ENCODE results near the gene MSH3. TPM values are rescaled to one million over a fixed set of nuclear protein-coding genes. Genes with fewer than 3 reads are reported as not detected.
"Not testable (repeated sequence)": the region's sequence is repeated elsewhere in the genome, so short reads cannot be mapped to it uniquely, and the experiment has no call there.

The MSH3 gene
- total RNA-seq, 1 donor from 2014 or later: 20.2 TPM

DNA sequence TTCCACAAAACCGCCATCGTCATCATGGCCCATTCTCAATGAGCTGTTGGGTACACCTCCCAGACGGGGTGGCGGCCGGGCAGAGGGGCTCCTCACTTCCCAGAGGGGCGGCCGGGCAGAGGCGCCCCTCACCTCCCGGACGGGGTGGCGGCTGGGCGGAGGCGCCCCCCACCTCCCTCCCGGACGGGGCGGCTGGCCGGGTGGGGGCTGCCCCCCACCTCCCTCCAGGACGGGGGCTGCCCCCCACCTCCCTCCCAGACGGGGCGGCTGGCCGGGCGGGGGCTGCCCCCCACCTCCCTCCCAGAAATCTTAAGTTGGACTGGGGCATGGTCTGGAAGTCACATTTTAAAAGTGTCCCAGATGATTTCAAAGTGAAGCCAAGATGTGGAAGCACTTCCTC is 169.7 kb downstream of the MSH3 start:
- H3K36me3 Mint-ChIP-seq (ENCODE audit: low read depth): peaks cover 29% of the 10 kb centered on the region
- intact Hi-C loops (cut with micrococcal nuclease); H3K27me3 Mint-ChIP-seq (ENCODE audit: insufficient read depth); DNase-seq (ENCODE audit: low spot score); H3K4me1 Mint-ChIP-seq (ENCODE audit: low read depth); H3K4me3 Mint-ChIP-seq; H3K27ac Mint-ChIP-seq: not testable (repeated sequence)
- peaks cover 14% of the 10 kb centered on the region for H3K9me3 Mint-ChIP-seq

DNA sequence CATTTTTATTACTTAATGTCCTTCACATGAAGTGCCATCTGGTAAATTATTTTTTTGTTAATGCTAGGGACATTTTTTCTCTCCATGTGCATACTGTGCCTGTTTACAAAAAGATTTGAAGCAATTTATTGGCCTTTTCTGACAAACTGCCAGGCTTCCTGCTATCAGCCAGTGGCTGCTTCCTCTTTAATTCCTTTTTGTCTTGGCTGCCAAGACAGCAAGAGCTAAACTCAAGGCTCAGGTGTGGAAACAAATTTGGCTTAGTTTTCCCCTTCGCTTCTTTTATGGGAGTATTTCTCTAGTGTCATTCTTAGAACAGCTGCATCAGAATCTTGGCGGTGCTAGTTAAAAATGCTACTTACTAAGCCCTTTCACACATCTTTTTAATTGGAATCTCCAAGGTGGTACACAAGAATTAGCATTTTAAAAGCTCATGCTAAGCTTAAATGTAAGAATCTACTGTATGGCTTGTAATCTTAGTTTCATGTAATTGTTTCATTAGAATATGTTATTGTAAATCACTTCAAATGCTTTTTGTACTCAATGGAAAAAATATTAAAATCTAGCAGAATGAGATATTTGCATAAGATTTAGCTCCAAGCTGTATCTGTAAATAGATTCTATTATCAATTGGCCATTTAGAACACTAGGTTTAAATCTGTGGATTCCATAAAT is 171.5 kb downstream of the MSH3 start:
- Mint-ChIP-seq H3K27ac (no peak overlapping the region), H3K4me1 (ENCODE audit: low read depth) (no peaks in the 10 kb centered on the region), H3K9me3 (peaks cover 20% of the 10 kb centered on the region), H3K27me3 (ENCODE audit: insufficient read depth) (no peaks in the 10 kb centered on the region), H3K4me3 (no peak overlapping the region), H3K36me3 (ENCODE audit: low read depth) (peaks cover 37% of the 10 kb centered on the region)
- DNase-seq (ENCODE audit: low spot score): no peak
- intact Hi-C loops (cut with micrococcal nuclease): no loop called here

DNA sequence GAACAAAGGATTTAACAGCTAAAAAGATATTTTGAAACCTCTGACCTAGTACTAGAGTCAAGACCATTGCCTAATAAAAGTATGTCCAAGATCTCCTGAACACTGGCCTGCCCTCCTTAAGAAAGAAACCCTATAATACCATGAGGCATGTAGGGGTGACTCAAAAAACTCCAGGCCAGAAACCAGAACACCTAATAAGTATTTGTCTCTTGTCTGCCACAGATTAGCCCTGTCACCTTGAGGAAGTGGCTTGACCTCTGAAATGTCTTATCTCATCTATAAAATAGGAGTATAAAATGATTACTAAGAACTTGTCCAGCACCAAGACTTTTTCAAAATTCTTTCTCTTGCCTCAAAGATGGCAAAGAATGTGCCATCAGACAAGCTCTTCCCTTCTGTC is 180.3 kb downstream of the MSH3 start:
- peaks cover under 1% of the 10 kb centered on the region for H3K9me3 Mint-ChIP-seq
- no peak overlapping the region for H3K27ac Mint-ChIP-seq
- peaks cover 15% of the 10 kb centered on the region for H3K36me3 Mint-ChIP-seq (ENCODE audit: low read depth)
- no peak for DNase-seq (ENCODE audit: low spot score)
- H3K27me3 Mint-ChIP-seq (ENCODE audit: insufficient read depth): no peaks in the 10 kb centered on the region
- no peak overlapping the region for H3K4me3 Mint-ChIP-seq
- peaks cover 28% of the 10 kb centered on the region for H3K4me1 Mint-ChIP-seq (ENCODE audit: low read depth)
- intact Hi-C loops (cut with micrococcal nuclease): no loop called here

DNA sequence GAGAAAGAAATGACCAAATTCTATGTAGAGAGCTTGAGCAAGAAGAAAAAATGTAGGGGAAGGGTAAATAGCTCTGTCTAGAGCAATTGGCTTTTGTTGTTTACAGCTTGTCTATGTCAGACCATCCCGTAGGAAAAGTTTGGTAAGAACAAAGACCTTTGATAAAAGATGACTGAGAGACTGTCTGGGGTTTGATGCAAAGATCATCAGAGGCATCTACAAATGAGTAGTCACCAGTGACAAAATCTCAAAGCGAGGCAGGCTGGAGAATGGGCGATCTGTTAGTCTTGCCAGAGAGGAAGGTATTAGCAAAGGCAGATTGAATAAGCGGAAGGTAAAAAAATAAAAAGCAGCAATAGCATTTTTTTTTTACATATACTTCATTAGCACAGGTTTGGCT is 180.7 kb downstream of the MSH3 start:
- Mint-ChIP-seq H3K9me3 (no peaks in the 10 kb centered on the region), H3K27me3 (ENCODE audit: insufficient read depth) (no peaks in the 10 kb centered on the region), H3K27ac (no peak overlapping the region), H3K4me3 (no peak overlapping the region), H3K4me1 (ENCODE audit: low read depth) (peaks cover 28% of the 10 kb centered on the region), H3K36me3 (ENCODE audit: low read depth) (peaks cover 15% of the 10 kb centered on the region)
- intact Hi-C loops (cut with micrococcal nuclease): no loop called here
- DNase-seq (ENCODE audit: low spot score): no peak

DNA sequence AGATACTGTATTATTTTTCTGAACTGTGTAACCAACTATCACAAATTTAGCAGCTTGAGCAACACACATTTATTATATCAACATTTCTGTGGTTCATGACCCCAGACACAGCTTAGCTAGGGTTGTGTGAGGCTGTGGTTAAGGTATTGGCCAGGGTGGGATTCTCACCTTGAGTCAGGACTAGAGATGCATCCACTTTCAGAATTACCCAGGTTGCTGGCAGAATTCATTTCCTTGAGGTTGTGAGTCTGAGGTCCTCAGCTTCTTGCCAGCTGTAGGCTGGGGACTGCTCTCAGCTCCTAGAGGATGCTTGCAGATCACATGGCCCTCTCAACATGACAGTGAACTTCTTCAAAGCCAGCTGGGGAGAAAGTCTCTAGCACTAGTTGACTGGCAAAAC is 183.2 kb downstream of the MSH3 start:
- H3K27ac Mint-ChIP-seq: no peak overlapping the region
- peaks cover 12% of the 10 kb centered on the region for H3K9me3 Mint-ChIP-seq
- no peak overlapping the region for H3K4me3 Mint-ChIP-seq
- peaks cover 35% of the 10 kb centered on the region for H3K4me1 Mint-ChIP-seq (ENCODE audit: low read depth)
- DNase-seq (ENCODE audit: low spot score): peak; percentile 27
- peaks cover 14% of the 10 kb centered on the region for H3K36me3 Mint-ChIP-seq (ENCODE audit: low read depth)
- H3K27me3 Mint-ChIP-seq (ENCODE audit: insufficient read depth): no peaks in the 10 kb centered on the region
- intact Hi-C loops (cut with micrococcal nuclease): loop anchor here (2.0 kb wide), 1 partner anchor 27 kb away; no protein-coding TSS in a partner anchor

DNA sequence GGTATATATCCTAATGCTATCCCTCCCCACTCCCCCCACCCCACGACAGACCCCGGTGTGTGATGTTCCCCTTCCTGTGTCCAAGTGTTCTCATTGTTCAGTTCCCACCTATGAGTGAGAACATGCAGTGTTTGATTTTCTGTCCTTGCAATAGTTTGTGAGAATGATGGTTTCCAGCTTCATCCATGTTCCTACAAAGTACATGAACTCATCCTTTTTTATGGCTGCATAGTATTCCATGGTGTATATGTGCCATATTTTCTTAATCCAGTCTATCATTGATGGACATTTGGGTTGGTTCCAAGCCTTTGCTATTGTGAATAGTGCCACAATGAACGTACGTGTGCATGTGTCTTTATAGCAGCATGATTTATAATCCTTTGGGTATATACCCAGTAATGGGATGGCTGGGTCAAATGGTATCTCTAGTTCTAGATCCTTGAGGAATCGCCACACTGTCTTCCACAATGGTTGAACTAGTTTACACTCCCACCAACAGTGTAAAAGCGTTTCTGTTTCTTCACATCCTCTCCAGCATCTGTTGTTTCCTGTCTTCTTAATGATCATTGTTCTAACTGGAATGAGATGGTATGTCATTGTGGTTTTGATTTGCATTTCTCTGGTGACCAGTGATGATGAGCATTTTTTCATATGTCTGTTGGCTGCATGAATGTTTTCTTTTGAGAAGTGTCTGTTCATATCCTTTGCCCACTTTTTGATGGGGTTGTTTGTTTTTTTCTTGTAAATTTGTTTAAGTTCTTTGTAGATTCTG is 186.8 kb downstream of the MSH3 start:
- intact Hi-C loops (cut with micrococcal nuclease); H3K27ac Mint-ChIP-seq; H3K27me3 Mint-ChIP-seq (ENCODE audit: insufficient read depth); DNase-seq (ENCODE audit: low spot score); H3K4me3 Mint-ChIP-seq: not testable (repeated sequence)
- peaks cover 29% of the 10 kb centered on the region for H3K4me1 Mint-ChIP-seq (ENCODE audit: low read depth)
- H3K36me3 Mint-ChIP-seq (ENCODE audit: low read depth): peaks cover 20% of the 10 kb centered on the region
- H3K9me3 Mint-ChIP-seq: peaks cover 19% of the 10 kb centered on the region

DNA sequence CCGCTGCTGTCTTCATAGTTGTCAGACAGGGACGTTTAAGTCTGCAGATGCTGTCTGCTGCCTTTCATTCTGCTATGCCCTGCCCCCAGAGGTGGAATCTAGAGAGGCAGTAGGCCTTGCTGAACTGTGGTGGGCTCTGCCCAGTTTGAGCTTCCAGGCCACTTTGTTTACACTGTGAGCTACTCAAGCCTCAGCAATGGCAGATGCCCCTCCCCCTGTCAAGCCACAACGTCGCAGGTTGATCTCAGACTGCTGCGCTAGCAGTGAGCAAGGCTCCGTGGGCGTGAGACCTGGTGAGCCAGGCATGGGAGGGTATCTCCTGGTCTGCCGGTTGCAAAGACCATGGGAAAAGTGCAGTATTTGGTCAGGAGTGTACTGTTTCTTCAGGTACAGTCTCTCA is 192.0 kb downstream of the MSH3 start:
- H3K36me3 Mint-ChIP-seq (ENCODE audit: low read depth): peaks cover 49% of the 10 kb centered on the region
- H3K9me3 Mint-ChIP-seq: peaks cover 49% of the 10 kb centered on the region

DNA sequence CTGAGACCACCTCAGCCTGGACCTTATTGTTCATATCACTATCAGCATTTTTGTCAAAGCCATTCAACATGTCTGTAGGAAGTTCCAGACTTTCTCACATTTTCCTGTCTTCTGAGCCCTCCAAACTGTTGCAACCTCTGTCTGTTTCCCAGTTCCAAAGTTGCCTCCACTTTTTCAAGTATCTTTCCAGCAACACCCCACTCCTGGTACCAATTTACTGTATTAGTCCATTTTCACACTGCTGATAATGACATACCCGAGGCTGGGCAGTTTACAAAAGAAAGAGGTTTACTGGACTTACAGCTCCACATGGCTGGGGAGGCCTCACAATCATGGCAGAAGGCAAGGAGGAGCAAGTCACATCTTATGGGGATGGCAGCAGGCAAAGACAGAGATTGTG is 195.7 kb downstream of the MSH3 start:
- H3K27me3 Mint-ChIP-seq (ENCODE audit: insufficient read depth); DNase-seq (ENCODE audit: low spot score); intact Hi-C loops (cut with micrococcal nuclease); H3K27ac Mint-ChIP-seq; H3K4me3 Mint-ChIP-seq: not testable (repeated sequence)
- H3K4me1 Mint-ChIP-seq (ENCODE audit: low read depth): peaks cover 12% of the 10 kb centered on the region
- peaks cover 50% of the 10 kb centered on the region for H3K36me3 Mint-ChIP-seq (ENCODE audit: low read depth)
- peaks cover 35% of the 10 kb centered on the region for H3K9me3 Mint-ChIP-seq

More for the DNA sequence above, 192.0 kb downstream of the MSH3 start:
- intact Hi-C loops (cut with micrococcal nuclease); DNase-seq (ENCODE audit: low spot score); H3K27me3 Mint-ChIP-seq (ENCODE audit: insufficient read depth); H3K27ac Mint-ChIP-seq; H3K4me3 Mint-ChIP-seq; H3K4me1 Mint-ChIP-seq (ENCODE audit: low read depth): not testable (repeated sequence)

DNA sequence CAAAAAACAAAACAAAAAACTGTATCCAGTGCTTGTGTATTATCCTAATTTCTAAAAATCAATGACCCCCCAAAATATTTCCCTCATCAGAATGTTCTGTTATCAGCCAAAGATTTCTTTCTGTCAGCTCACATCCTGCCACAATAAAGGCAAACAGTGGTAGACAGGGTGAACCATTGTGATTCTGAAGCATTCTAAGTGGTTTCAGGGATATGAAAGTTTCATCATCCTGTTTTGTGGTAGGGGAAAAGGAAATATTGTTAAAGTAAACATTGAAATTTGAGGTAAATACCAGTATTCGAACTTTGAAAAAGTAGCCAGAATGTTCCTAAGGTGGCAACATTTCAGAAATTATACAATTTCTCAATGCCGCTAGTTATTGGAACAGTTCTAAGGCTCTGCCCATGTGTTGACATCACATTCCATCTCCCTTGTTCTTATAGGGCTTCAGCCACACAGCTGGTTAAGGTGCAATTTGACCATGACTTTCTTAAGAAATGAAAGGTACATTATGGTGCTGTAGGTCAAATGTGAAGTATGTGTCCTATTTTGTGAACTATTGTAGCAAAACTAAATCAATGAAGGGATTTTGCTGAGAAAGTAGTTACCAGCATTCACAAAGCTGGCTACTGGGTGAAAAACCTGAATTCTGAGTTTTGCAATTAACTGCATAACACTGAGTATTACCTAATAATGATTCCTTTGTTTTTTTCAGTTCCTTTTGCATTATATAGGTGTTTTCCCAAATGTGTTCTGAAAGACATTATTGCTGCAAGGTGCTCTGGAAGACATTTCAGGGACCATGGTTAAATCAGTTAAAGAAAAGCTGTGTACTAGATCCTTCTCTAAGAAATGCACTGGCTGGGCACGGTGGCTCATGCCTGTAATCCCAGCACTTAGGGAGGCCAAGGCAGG is 198.1 kb downstream of the MSH3 start:
- Mint-ChIP-seq H3K27me3 (ENCODE audit: insufficient read depth) (no peaks in the 10 kb centered on the region), H3K36me3 (ENCODE audit: low read depth) (peaks cover 62% of the 10 kb centered on the region), H3K9me3 (peaks cover 43% of the 10 kb centered on the region), H3K4me3 (no peak overlapping the region), H3K4me1 (ENCODE audit: low read depth) (peaks cover 12% of the 10 kb centered on the region), H3K27ac (no peak overlapping the region)
- intact Hi-C loops (cut with micrococcal nuclease): no loop called here
- no peak for DNase-seq (ENCODE audit: low spot score)

DNA sequence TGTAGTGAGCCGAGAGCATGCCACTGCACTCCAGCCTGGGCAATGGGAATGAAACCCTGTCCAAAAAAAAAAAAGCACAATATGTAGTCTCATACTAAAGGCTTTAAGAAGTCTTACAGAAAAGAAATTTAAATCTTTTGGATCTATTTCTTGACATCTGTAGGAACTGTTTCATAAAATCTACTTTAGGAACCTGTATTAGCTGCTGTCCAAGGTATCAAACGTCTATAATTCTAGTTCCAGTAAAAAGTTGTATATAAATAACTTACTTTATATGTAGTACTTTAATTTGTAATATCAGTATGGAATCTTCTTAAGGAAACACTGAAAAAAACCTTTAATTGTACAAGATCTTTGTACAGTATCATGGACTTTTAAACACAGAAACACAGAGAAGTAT is 199.0 kb downstream of the MSH3 start:
- intact Hi-C loops (cut with micrococcal nuclease): no loop called here
- H3K4me1 Mint-ChIP-seq (ENCODE audit: low read depth): peaks cover 12% of the 10 kb centered on the region
- no peak for DNase-seq (ENCODE audit: low spot score)
- H3K9me3 Mint-ChIP-seq: peaks cover 43% of the 10 kb centered on the region
- peaks cover 60% of the 10 kb centered on the region for H3K36me3 Mint-ChIP-seq (ENCODE audit: low read depth)
- no peaks in the 10 kb centered on the region for H3K27me3 Mint-ChIP-seq (ENCODE audit: insufficient read depth)
- no peak overlapping the region for H3K4me3 Mint-ChIP-seq
- no peak overlapping the region for H3K27ac Mint-ChIP-seq

DNA sequence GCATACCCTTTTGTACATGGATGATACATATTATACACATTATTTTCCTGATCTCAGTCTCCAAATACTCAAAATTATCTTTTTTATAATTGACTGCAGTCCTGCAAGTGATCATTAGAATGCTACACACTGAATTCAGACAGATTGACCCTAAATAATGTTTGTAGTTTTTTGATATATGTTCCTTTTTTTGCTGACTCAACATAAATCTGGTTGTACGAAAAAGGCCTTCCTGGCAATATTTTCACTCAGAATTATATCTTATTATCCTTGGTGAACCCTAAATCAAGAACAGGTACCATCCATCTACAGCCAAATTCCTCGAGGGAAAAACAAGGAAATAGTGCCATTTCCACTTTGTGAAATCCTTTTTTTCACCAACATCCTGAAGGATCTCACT is 200.1 kb downstream of the MSH3 start:
- Mint-ChIP-seq H3K36me3 (ENCODE audit: low read depth) (peaks cover 58% of the 10 kb centered on the region), H3K4me3 (no peak overlapping the region), H3K27ac (no peak overlapping the region), H3K4me1 (ENCODE audit: low read depth) (peaks cover 12% of the 10 kb centered on the region), H3K9me3 (peaks cover 39% of the 10 kb centered on the region), H3K27me3 (ENCODE audit: insufficient read depth) (no peaks in the 10 kb centered on the region)
- intact Hi-C loops (cut with micrococcal nuclease): no loop called here
- no peak for DNase-seq (ENCODE audit: low spot score)

DNA sequence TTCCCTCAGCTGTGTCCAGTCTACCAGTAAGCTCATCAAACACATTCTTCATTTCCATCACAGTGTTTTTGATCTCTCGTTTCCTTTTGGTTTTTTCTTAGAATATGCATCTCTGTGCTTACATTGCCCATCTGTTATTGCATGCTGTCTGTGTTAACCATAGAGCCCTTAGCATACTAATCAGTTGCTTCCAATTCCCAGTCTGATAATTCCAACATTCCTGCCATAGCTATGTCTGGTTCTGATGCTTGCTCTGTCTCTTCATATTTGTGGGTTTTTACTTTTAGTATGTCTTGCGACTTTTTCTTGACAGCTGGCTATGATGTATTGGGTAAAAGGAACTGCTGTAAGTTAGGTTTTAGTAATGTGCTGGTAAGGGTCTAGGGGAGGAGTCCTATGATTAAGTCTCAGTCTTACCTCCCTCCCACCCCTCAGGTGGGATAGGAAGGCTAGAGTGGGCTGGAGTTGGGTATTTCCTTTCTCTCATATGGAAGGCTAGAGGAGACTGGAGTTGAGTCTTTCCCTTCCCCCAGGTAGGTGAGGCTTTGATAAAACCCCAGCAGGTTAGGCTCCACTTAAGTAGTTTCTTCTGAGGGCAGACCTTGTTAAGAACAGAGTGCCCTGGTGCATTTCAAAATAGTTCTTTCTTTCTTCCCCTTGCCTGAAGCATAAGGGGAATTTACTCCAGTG is 206.6 kb downstream of the MSH3 start:
- DNase-seq (ENCODE audit: low spot score): no peak
- no peak overlapping the region for H3K4me3 Mint-ChIP-seq
- intact Hi-C loops (cut with micrococcal nuclease): loop anchor here (10.0 kb wide), 1 partner anchor 444 kb away; the partner anchor contains the start of gene ZCCHC9
- H3K27ac Mint-ChIP-seq: no peak overlapping the region
- peaks cover 27% of the 10 kb centered on the region for H3K9me3 Mint-ChIP-seq
- H3K27me3 Mint-ChIP-seq (ENCODE audit: insufficient read depth): no peaks in the 10 kb centered on the region
- H3K4me1 Mint-ChIP-seq (ENCODE audit: low read depth): peaks cover 45% of the 10 kb centered on the region
- H3K36me3 Mint-ChIP-seq (ENCODE audit: low read depth): peaks cover 46% of the 10 kb centered on the region
